ENCODE measurements around the gene TLE1. TPM values are rescaled to one million over a fixed set of nuclear protein-coding genes. Genes with fewer than 3 reads are reported as not detected.

The TLE1 gene
- total RNA-seq, 4 donors from 2014 or later, result 52.3 to 125 (median 76.8) TPM

- TF ChIP-seq POLR2AphosphoS5 (IDR thresholded peaks at IDR 0.05) (no peak), POLR2A (IDR thresholded peaks at IDR 0.05; ENCODE audit: low read depth) (no peak), CTCF (IDR thresholded peaks at IDR 0.05) (no peak), EP300 (IDR thresholded peaks at IDR 0.05) (no peak)
These were observed 32.9 kb upstream of the TLE1 start for GRCh38 chr9:81722277-81722676.

GRCh38 chr9:81720450-81721086 is 31.2 kb upstream of the TLE1 start:
- 96% methylated on average over 9 of the region's 9 CpGs for WGBS
- TF ChIP-seq EP300 (IDR thresholded peaks at IDR 0.05), result no peak
- TF ChIP-seq CTCF (IDR thresholded peaks at IDR 0.05), result no peak
- no peak for TF ChIP-seq POLR2AphosphoS5 (IDR thresholded peaks at IDR 0.05)
- TF ChIP-seq POLR2A (IDR thresholded peaks at IDR 0.05; ENCODE audit: low read depth), result no peak
- Histone ChIP-seq H3K27me3 (no peaks in the 10 kb centered on the region), H3K9me3 (no peaks in the 10 kb centered on the region), H3K27ac (replicated peaks in 1 of 4) (no peak overlapping the region), H3K4me3 (no peak overlapping the region), H3K36me3 (no peaks in the 10 kb centered on the region), H3K4me1 (no peaks in the 10 kb centered on the region)
- intact Hi-C loops (cut with DNase I), result no loop called here
- DNase-seq (ENCODE audit: extremely low spot score), result no peak

More at GRCh38 chr9:81722277-81722676, 32.9 kb upstream of the TLE1 start:
- 100% methylated on average over 3 of the region's 3 CpGs for WGBS
- H3K27ac ChIP-seq (replicated peaks in 1 of 4), result no peak overlapping the region
- DNase-seq (ENCODE audit: extremely low spot score), result no peak
- no peaks in the 10 kb centered on the region for H3K4me1 ChIP-seq
- H3K4me3 ChIP-seq, result no peak overlapping the region
- no peaks in the 10 kb centered on the region for H3K27me3 ChIP-seq
- H3K9me3 ChIP-seq, result no peaks in the 10 kb centered on the region
- H3K36me3 ChIP-seq, result no peaks in the 10 kb centered on the region
- intact Hi-C loops (cut with DNase I), result no loop called here

GRCh38 chr9:81719972-81720371 is 30.6 kb upstream of the TLE1 start:
- no peak overlapping the region for H3K4me3 ChIP-seq
- no peak for DNase-seq (ENCODE audit: extremely low spot score)
- TF ChIP-seq EP300 (IDR thresholded peaks at IDR 0.05) (no peak), POLR2A (IDR thresholded peaks at IDR 0.05; ENCODE audit: low read depth) (no peak), POLR2AphosphoS5 (IDR thresholded peaks at IDR 0.05) (no peak), CTCF (IDR thresholded peaks at IDR 0.05) (no peak)
- no peaks in the 10 kb centered on the region for H3K4me1 ChIP-seq
- 96% methylated on average over 4 of the region's 4 CpGs for WGBS
- no peak overlapping the region for H3K27ac ChIP-seq (replicated peaks in 1 of 4)
- H3K36me3 ChIP-seq, result no peaks in the 10 kb centered on the region
- intact Hi-C loops (cut with DNase I), result no loop called here
- H3K9me3 ChIP-seq, result no peaks in the 10 kb centered on the region
- no peaks in the 10 kb centered on the region for H3K27me3 ChIP-seq

- TF ChIP-seq POLR2AphosphoS5 (IDR thresholded peaks at IDR 0.05), result no peak
- TF ChIP-seq EP300 (IDR thresholded peaks at IDR 0.05), result no peak
- TF ChIP-seq CTCF (IDR thresholded peaks at IDR 0.05), result no peak
- TF ChIP-seq POLR2A (IDR thresholded peaks at IDR 0.05; ENCODE audit: low read depth), result no peak
- H3K4me1 ChIP-seq, result no peaks in the 10 kb centered on the region
- no peaks in the 10 kb centered on the region for H3K36me3 ChIP-seq
- H3K27ac ChIP-seq (replicated peaks in 1 of 4), result no peak overlapping the region
- intact Hi-C loops (cut with DNase I), result no loop called here
- H3K9me3 ChIP-seq, result no peaks in the 10 kb centered on the region
- no peak for DNase-seq (ENCODE audit: extremely low spot score)
- H3K4me3 ChIP-seq, result no peak overlapping the region
- H3K27me3 ChIP-seq, result no peaks in the 10 kb centered on the region
- WGBS, result 90% methylated on average over 6 of the region's 6 CpGs
These were observed 28.9 kb upstream of the TLE1 start for GRCh38 chr9:81718244-81718643.

DNA sequence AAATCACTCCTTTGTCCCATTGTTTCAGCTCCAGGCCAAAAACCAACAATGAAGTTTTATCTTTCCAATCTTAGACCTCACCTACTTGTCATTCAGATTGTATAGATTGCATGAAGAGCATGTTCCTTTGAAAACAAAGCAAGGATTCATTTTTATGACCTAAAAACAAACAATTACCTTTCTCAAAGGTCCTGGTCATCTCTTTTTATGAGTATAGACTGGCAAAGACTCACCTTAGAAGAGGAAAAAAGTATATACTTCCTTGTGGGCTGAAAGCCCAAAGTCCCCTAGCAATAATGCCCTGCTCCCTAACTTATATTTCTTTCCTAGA is 28.4 kb upstream of the TLE1 start:
- intact Hi-C loops (cut with DNase I), result no loop called here
- Histone ChIP-seq H3K4me3 (no peak overlapping the region), H3K4me1 (no peaks in the 10 kb centered on the region), H3K9me3 (no peaks in the 10 kb centered on the region), H3K27me3 (no peaks in the 10 kb centered on the region), H3K36me3 (no peaks in the 10 kb centered on the region), H3K27ac (replicated peaks in 1 of 4) (no peak overlapping the region)
- no peak for TF ChIP-seq CTCF (IDR thresholded peaks at IDR 0.05)
- no peak for DNase-seq (ENCODE audit: extremely low spot score)
